Measurements from ENCODE around the gene FOXJ2.

Gene FOXJ2

DNA sequence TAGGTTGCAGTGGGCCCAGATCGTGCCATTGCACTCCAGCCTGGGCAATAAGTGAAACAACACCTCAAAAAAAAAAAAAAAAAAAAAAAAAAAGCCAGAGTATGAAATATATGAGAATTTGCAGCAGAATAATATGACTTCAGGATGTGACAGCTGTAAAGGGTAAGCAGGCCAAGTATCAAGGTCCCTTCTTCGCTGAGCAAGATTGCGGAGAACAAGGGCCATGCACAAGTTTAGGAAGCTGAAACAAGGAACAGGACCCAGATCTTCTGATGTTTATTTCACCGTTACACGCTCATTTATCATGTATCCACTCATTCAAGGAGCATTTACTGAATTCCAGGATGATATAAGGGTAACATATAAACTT lies 659 bp upstream of the FOXJ2 start:
- Histone ChIP-seq H3K4me1 (ENCODE audit: insufficient read depth, low read length) (peaks cover 34% of the 10 kb centered on the region), H3K36me3 (ENCODE audit: insufficient read depth, low read length) (no peaks in the 10 kb centered on the region), H3K4me3 (ENCODE audit: low read depth in 1 of 2, low read length in 2 of 2) (peak overlapping the region; percentile 37 to 62), H3K9ac (ENCODE audit: low read length) (peak overlapping the region; percentile 88), H3K27ac (ENCODE audit: low read depth, low read length) (peak overlapping the region; percentile 74), H3K27me3 (ENCODE audit: control insufficient read depth in 1 of 2, insufficient read depth in 2 of 2, low read length in 2 of 2) (no peaks in the 10 kb centered on the region), H3K9me3 (ENCODE audit: low read length) (no peaks in the 10 kb centered on the region)

- Histone ChIP-seq H3K36me3 (ENCODE audit: insufficient read depth, low read length) (no peaks in the 10 kb centered on the region), H3K27me3 (ENCODE audit: control insufficient read depth in 1 of 2, insufficient read depth in 2 of 2, low read length in 2 of 2) (no peaks in the 10 kb centered on the region), H3K4me3 (ENCODE audit: low read depth in 1 of 2, low read length in 2 of 2) (peak overlapping the region; percentile 89 to 97), H3K9ac (ENCODE audit: low read length) (peak overlapping the region; percentile 98), H3K4me1 (ENCODE audit: insufficient read depth, low read length) (peaks cover 49% of the 10 kb centered on the region), H3K9me3 (ENCODE audit: low read length) (no peaks in the 10 kb centered on the region), H3K27ac (ENCODE audit: low read depth, low read length) (peak overlapping the region; percentile 99)
Measured at GRCh38 chr12:8033153-8034044, 883 bp downstream of the FOXJ2 start.

DNA sequence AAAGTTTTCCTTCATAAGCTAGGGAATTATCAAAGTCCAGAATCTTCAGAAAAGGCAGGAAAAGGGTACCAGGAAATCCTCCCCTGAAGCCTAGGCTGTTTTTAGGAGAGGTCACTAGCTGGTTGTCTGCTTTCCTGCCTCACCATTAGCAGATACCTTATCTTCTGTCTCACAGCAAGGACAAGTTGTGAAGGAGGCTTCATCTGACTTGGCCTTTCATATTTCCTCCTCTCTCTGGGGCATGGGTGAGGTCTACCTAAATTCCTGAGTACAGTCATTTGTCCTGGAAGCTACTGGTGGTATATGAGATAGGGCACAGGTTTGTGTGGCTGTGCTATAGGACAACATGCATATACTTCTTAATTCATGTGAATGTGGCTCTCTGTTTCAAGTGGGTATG lies 2.3 kb downstream of the FOXJ2 start:
- Histone ChIP-seq H3K27me3 (ENCODE audit: control insufficient read depth in 1 of 2, insufficient read depth in 2 of 2, low read length in 2 of 2) (no peaks in the 10 kb centered on the region), H3K9me3 (ENCODE audit: low read length) (no peaks in the 10 kb centered on the region), H3K36me3 (ENCODE audit: insufficient read depth, low read length) (peaks cover 4% of the 10 kb centered on the region), H3K9ac (ENCODE audit: low read length) (peak overlapping the region; percentile 98), H3K4me3 (ENCODE audit: low read depth in 1 of 2, low read length in 2 of 2) (peak overlapping the region in 1 of 2 donors; percentile 97), H3K27ac (ENCODE audit: low read depth, low read length) (no peak overlapping the region), H3K4me1 (ENCODE audit: insufficient read depth, low read length) (peaks cover 60% of the 10 kb centered on the region)

DNA sequence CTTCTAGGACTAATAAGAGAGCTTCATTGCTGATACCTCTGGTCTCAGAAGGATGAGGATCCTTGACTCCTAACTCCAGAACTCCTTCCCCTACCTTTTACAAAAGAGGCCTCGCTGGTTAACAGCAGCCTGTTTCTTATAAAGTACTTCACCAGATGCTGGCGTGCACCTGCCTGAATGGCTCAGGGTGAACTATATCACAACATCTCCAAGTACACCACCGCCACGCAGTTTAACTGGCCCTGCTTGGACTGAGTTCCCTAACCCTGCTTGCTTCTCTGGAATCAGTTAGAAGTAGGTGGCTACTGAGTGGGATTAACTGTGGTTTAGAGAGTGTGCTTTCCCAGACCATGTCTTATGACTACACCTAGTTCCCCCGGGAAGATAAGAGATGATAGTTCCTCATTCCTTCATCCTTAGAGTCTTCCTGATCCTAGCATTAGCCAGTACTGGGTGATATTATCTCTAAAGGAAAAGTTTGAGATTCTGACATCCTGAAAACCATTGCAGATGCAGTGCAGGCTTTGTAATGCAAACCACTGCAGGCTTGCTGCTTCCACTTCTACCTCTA lies 3.0 kb downstream of the FOXJ2 start:
- H3K4me3 ChIP-seq (ENCODE audit: low read depth in 1 of 2, low read length in 2 of 2) = peak overlapping the region in 1 of 2 donors; percentile 97
- peak overlapping the region; percentile 98 for H3K9ac ChIP-seq (ENCODE audit: low read length)
- H3K27me3 ChIP-seq (ENCODE audit: control insufficient read depth in 1 of 2, insufficient read depth in 2 of 2, low read length in 2 of 2) = no peaks in the 10 kb centered on the region
- H3K36me3 ChIP-seq (ENCODE audit: insufficient read depth, low read length) = peaks cover 11% of the 10 kb centered on the region
- H3K4me1 ChIP-seq (ENCODE audit: insufficient read depth, low read length) = peaks cover 60% of the 10 kb centered on the region
- no peaks in the 10 kb centered on the region for H3K9me3 ChIP-seq (ENCODE audit: low read length)
- peak overlapping the region; percentile 37 for H3K27ac ChIP-seq (ENCODE audit: low read depth, low read length)

DNA sequence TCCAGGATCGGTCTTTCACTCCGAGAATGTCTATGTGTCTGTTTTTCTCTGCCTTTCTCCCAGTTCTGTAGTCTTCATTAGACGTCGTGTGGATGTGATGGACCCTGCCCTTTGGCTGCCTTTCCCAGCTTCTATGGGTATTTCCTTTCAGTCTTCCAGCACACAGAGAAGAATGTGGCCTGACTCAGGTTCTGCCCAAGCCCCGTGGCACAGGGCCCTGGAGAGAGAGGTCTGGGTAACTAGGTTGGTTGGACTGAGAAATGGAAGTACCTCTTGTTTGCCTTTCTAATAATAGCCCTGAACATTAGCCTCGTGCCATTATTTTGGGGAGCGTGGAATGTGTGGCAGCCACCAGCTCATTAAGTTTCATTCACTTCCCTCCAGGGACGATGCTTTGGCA lies 3.8 kb downstream of the FOXJ2 start:
- Histone ChIP-seq H3K27ac (ENCODE audit: low read depth, low read length) (no peak overlapping the region), H3K4me1 (ENCODE audit: insufficient read depth, low read length) (peaks cover 60% of the 10 kb centered on the region), H3K9ac (ENCODE audit: low read length) (no peak overlapping the region)

GRCh38 chr12:8037046-8037663 lies 4.6 kb downstream of the FOXJ2 start:
- peaks cover 26% of the 10 kb centered on the region for H3K36me3 ChIP-seq (ENCODE audit: insufficient read depth, low read length)
- H3K4me1 ChIP-seq (ENCODE audit: insufficient read depth, low read length) = peaks cover 60% of the 10 kb centered on the region
- H3K9ac ChIP-seq (ENCODE audit: low read length) = no peak overlapping the region
- H3K27me3 ChIP-seq (ENCODE audit: control insufficient read depth in 1 of 2, insufficient read depth in 2 of 2, low read length in 2 of 2) = no peaks in the 10 kb centered on the region
- no peak overlapping the region for H3K27ac ChIP-seq (ENCODE audit: low read depth, low read length)
- H3K9me3 ChIP-seq (ENCODE audit: low read length) = no peaks in the 10 kb centered on the region
- no peak overlapping the region for H3K4me3 ChIP-seq (ENCODE audit: low read depth in 1 of 2, low read length in 2 of 2)

More for the DNA sequence above, 3.8 kb downstream of the FOXJ2 start:
- no peaks in the 10 kb centered on the region for H3K27me3 ChIP-seq (ENCODE audit: control insufficient read depth in 1 of 2, insufficient read depth in 2 of 2, low read length in 2 of 2)
- H3K9me3 ChIP-seq (ENCODE audit: low read length) = no peaks in the 10 kb centered on the region
- peaks cover 18% of the 10 kb centered on the region for H3K36me3 ChIP-seq (ENCODE audit: insufficient read depth, low read length)
- no peak overlapping the region for H3K4me3 ChIP-seq (ENCODE audit: low read depth in 1 of 2, low read length in 2 of 2)

- Histone ChIP-seq H3K4me1 (ENCODE audit: insufficient read depth, low read length) (peaks cover 60% of the 10 kb centered on the region), H3K9me3 (ENCODE audit: low read length) (no peaks in the 10 kb centered on the region), H3K4me3 (ENCODE audit: low read depth in 1 of 2, low read length in 2 of 2) (peak overlapping the region in 1 of 2 donors; percentile 58), H3K9ac (ENCODE audit: low read length) (peak overlapping the region; percentile 42), H3K27me3 (ENCODE audit: control insufficient read depth in 1 of 2, insufficient read depth in 2 of 2, low read length in 2 of 2) (no peaks in the 10 kb centered on the region), H3K36me3 (ENCODE audit: insufficient read depth, low read length) (peaks cover 33% of the 10 kb centered on the region), H3K27ac (ENCODE audit: low read depth, low read length) (peak overlapping the region; percentile 84)
Measured at GRCh38 chr12:8037947-8038346, 5.4 kb downstream of the FOXJ2 start.

DNA sequence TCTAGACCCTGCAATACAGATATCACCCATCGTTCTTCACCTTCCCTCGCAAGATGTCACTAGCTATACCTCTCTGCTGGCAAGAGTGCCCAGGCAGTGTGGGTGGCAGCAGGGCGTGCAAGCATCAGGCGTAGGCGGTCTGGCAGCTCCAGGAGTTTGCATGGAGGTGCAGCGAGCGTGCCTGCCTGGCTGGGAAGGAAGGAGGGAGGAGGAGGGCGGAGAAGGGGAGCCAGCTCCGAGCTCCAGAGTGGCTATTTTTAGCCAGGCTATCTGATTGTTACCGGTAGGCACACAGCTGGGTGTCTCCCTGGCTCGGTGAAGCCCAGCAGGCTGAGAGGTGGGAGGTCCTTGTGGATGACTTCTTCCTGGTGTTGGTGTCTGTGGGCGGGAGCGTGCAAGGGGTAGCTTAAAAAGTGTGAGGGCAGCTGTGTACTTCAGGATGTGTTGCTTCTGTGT lies 6.2 kb downstream of the FOXJ2 start:
- Histone ChIP-seq H3K27ac (ENCODE audit: low read depth, low read length) (peak overlapping the region; percentile 84), H3K9ac (ENCODE audit: low read length) (peak overlapping the region; percentile 42), H3K4me1 (ENCODE audit: insufficient read depth, low read length) (peaks cover 58% of the 10 kb centered on the region), H3K4me3 (ENCODE audit: low read depth in 1 of 2, low read length in 2 of 2) (peak overlapping the region; percentile 9 to 58), H3K36me3 (ENCODE audit: insufficient read depth, low read length) (peaks cover 39% of the 10 kb centered on the region), H3K27me3 (ENCODE audit: control insufficient read depth in 1 of 2, insufficient read depth in 2 of 2, low read length in 2 of 2) (no peaks in the 10 kb centered on the region), H3K9me3 (ENCODE audit: low read length) (no peaks in the 10 kb centered on the region)

DNA sequence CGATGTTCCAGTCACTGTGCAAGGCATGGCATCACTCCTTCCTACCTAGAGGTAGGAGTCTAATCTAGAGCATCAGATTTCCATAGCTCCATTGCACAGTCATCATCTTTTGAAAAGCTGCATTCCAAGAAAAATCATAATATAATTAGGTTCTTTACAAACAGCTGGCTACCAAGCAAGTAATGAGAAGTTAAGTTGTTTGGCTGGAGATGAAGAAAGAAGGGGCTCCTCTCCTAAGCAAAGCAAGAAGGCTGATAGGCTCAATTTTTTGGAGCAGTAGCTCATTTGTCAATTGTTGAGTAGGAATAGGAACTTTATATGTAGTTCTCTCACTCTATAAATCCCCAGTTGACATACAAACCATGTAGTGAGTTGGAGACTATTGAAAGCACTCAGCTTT lies 8.3 kb downstream of the FOXJ2 start:
- Histone ChIP-seq H3K27ac (ENCODE audit: low read depth, low read length) (no peak overlapping the region), H3K9ac (ENCODE audit: low read length) (no peak overlapping the region), H3K4me1 (ENCODE audit: insufficient read depth, low read length) (peaks cover 37% of the 10 kb centered on the region), H3K36me3 (ENCODE audit: insufficient read depth, low read length) (peaks cover 54% of the 10 kb centered on the region), H3K27me3 (ENCODE audit: control insufficient read depth in 1 of 2, insufficient read depth in 2 of 2, low read length in 2 of 2) (no peaks in the 10 kb centered on the region), H3K4me3 (ENCODE audit: low read depth in 1 of 2, low read length in 2 of 2) (no peak overlapping the region), H3K9me3 (ENCODE audit: low read length) (no peaks in the 10 kb centered on the region)

- Histone ChIP-seq H3K27ac (ENCODE audit: low read depth, low read length) (no peak overlapping the region), H3K36me3 (ENCODE audit: insufficient read depth, low read length) (peaks cover 85% of the 10 kb centered on the region), H3K4me1 (ENCODE audit: insufficient read depth, low read length) (no peaks in the 10 kb centered on the region), H3K9ac (ENCODE audit: low read length) (no peak overlapping the region), H3K4me3 (ENCODE audit: low read depth in 1 of 2, low read length in 2 of 2) (no peak overlapping the region), H3K9me3 (ENCODE audit: low read length) (no peaks in the 10 kb centered on the region), H3K27me3 (ENCODE audit: control insufficient read depth in 1 of 2, insufficient read depth in 2 of 2, low read length in 2 of 2) (no peaks in the 10 kb centered on the region)
Measured at GRCh38 chr12:8045952-8046944, 13.7 kb downstream of the FOXJ2 start.

Measured in muscle layer of colon (tissue), 2 donors.